ENCODE data around the gene CTNNBL1.

CTNNBL1 gene

DNA sequence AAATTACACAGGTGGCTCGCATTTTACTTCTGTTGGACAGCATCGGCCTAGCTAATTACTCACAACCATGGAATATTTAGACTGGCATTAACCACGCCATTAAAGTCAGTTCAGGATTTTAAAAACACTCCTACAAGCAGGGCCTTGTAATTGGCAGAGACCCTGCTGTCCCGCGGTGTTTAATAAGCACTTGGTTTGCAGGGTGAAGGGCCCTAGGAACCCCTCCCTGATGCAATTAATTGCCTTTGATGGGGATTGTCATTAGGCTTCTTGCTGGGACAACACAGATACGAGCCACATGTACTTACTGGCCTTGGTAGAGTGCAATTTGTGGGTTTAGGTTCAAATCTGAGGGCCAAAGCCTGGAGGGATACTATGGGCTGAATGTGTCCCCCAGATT is 201.3 kb downstream of the CTNNBL1 start:
- no peak for TF ChIP-seq CTCF (IDR thresholded peaks at IDR 0.05; ENCODE audit: insufficient read depth, low read length, poor library complexity, severe bottlenecking)
- Histone ChIP-seq H3K36me3 (ENCODE audit: control insufficient read depth, insufficient read depth, low read length) (no peaks in the 10 kb centered on the region), H3K4me3 (replicated peaks; ENCODE audit: low read depth, low read length) (no peak overlapping the region), H3K27me3 (replicated peaks; ENCODE audit: control insufficient read depth, insufficient read depth, low read length) (no peaks in the 10 kb centered on the region; the same call in 1 of the 2 replicates)
- no peak for DNase-seq (ENCODE audit: extremely low read depth, insufficient read length)

DNA sequence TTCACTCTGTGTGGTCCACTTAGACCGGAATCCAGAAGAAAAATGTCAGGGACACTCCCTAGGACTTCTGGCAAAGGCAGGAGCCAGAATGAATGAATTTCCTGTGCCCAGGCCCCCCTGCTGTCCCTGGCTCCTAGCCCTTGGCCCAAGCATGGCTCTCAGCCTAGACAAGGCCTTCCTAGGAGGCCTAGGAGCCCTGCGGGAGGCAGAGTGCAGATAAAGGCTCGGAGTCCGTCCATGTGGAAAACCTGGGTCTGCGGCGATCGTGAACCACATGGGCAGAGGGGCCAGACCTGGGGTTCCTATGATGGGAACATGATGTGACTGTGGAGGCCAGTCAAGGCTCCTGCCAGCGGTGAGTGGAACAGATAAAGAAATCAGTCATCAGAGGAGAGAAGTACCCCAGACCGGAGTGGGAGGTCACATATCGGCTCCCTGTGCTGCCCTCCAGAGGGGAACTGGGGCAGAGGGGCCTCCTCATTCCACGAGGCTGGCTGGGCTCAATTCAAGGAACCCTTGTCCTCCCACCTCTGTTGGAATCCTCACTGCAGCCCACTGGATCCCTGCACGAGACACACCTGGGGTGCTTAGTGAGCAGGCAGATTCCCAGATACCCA is 203.2 kb downstream of the CTNNBL1 start:
- DNase-seq (ENCODE audit: extremely low read depth, insufficient read length): no peak
- no peak overlapping the region for H3K4me3 ChIP-seq (replicated peaks; ENCODE audit: low read depth, low read length)
- no peaks in the 10 kb centered on the region; the same call in 1 of the 2 replicates for H3K27me3 ChIP-seq (replicated peaks; ENCODE audit: control insufficient read depth, insufficient read depth, low read length)
- H3K36me3 ChIP-seq (ENCODE audit: control insufficient read depth, insufficient read depth, low read length): no peaks in the 10 kb centered on the region
- TF ChIP-seq CTCF (IDR thresholded peaks at IDR 0.05; ENCODE audit: insufficient read depth, low read length, poor library complexity, severe bottlenecking): peak; percentile 51

DNA sequence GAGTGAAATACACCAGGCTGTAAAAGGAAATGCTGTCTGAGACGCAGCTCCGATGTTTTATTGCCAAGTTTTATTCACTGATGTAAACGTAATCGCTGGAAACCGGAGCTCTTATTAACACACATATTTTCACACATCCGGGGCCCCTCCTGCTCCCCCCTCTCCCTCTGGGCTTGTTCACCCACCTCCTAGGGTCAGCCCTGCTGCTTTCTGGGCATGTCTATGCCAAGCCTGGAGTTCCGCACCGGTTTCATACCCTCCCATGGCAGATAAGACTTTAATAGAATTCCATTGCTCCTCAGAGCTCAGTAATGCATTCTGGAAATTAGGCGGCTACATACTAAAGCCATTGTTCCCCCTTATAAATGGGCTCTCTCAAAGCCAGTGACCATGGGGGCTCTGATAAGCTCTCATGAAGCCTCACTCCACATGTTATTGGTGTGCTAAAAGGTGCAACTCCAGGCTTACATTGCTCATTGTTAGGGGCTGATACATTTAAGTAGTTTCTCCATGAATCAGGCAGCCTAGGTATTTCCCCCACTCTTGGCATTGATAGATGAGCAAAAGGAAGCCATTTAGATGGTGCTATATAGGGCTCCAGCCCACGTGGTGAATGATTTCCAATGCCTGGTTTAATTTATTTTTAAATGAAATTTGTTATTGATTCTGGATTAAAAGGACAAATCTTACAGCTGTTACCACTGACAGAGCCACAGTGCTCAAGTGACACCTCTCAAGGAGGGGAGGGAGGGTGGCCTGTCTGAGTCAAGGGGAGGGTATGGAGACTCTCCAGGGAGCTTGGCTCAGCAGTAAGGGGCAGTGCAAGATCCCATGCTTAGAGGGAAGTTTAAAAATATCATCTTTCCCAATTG is 204.6 kb downstream of the CTNNBL1 start:
- no peak overlapping the region for H3K4me3 ChIP-seq (replicated peaks; ENCODE audit: low read depth, low read length)

GRCh38 chr20:37899105-37900045 is 205.5 kb downstream of the CTNNBL1 start:
- Histone ChIP-seq H3K36me3 (ENCODE audit: control insufficient read depth, insufficient read depth, low read length) (no peaks in the 10 kb centered on the region), H3K4me3 (replicated peaks; ENCODE audit: low read depth, low read length) (no peak overlapping the region), H3K27me3 (replicated peaks; ENCODE audit: control insufficient read depth, insufficient read depth, low read length) (no peaks in the 10 kb centered on the region; the same call in 1 of the 2 replicates)
- TF ChIP-seq CTCF (IDR thresholded peaks at IDR 0.05; ENCODE audit: insufficient read depth, low read length, poor library complexity, severe bottlenecking): no peak
- no peak for DNase-seq (ENCODE audit: extremely low read depth, insufficient read length)

More for the DNA sequence above, 204.6 kb downstream of the CTNNBL1 start:
- DNase-seq (ENCODE audit: extremely low read depth, insufficient read length): no peak
- H3K27me3 ChIP-seq (replicated peaks; ENCODE audit: control insufficient read depth, insufficient read depth, low read length): no peaks in the 10 kb centered on the region; the same call in 1 of the 2 replicates
- H3K36me3 ChIP-seq (ENCODE audit: control insufficient read depth, insufficient read depth, low read length): no peaks in the 10 kb centered on the region
- TF ChIP-seq CTCF (IDR thresholded peaks at IDR 0.05; ENCODE audit: insufficient read depth, low read length, poor library complexity, severe bottlenecking): no peak

DNA sequence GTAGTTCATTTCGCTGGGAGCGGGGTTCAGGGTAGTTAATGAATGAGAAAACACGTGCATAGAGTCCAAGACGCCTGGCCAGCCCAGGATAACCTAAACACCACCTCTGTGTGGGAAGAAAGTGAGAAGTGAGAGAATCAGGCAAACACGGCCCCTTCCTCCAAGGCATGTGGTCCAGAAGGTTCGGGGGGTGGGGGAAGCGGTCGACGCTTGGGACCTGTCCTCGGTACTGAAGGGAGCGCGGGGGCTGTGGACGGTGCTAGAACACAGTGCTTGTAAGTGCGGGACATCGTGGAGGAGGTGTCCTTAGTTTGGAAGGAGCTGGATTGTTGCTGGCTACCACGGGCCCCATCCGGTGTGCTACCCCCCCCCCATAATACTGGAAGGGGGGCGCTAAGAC is 207.4 kb downstream of the CTNNBL1 start:
- DNase-seq (ENCODE audit: extremely low read depth, insufficient read length): no peak
- Histone ChIP-seq H3K4me3 (replicated peaks; ENCODE audit: low read depth, low read length) (no peak overlapping the region), H3K27me3 (replicated peaks; ENCODE audit: control insufficient read depth, insufficient read depth, low read length) (no peaks in the 10 kb centered on the region; the same call in 1 of the 2 replicates)

More for the DNA sequence above, 207.4 kb downstream of the CTNNBL1 start:
- no peak for TF ChIP-seq CTCF (IDR thresholded peaks at IDR 0.05; ENCODE audit: insufficient read depth, low read length, poor library complexity, severe bottlenecking)
- no peaks in the 10 kb centered on the region for H3K36me3 ChIP-seq (ENCODE audit: control insufficient read depth, insufficient read depth, low read length)

Measured in GM06990 (cell line).